ENCODE data around the gene ABCA4.

DNA sequence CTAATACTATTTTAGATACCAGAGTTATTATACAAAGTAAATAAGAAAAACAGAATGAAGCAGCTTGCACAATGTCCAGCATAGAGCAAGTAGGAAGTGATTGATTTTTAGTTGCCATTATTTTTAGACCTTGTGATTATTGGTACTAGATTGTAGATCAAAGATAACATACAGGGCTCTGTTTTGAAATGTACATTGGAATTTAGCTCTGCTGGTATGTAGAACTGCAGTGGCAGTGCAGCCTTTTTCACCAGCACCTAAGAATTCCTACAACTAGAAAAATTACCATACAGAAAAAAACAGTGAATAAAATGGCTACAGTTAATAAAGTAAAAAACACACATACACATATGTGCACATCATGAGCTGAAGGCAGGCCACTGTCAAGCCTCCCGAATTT, 32.2 kb upstream of the ABCA4 start:
- TF ChIP-seq, protein P1, sequence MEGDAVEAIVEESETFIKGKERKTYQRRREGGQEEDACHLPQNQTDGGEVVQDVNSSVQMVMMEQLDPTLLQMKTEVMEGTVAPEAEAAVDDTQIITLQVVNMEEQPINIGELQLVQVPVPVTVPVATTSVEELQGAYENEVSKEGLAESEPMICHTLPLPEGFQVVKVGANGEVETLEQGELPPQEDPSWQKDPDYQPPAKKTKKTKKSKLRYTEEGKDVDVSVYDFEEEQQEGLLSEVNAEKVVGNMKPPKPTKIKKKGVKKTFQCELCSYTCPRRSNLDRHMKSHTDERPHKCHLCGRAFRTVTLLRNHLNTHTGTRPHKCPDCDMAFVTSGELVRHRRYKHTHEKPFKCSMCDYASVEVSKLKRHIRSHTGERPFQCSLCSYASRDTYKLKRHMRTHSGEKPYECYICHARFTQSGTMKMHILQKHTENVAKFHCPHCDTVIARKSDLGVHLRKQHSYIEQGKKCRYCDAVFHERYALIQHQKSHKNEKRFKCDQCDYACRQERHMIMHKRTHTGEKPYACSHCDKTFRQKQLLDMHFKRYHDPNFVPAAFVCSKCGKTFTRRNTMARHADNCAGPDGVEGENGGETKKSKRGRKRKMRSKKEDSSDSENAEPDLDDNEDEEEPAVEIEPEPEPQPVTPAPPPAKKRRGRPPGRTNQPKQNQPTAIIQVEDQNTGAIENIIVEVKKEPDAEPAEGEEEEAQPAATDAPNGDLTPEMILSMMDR (IDR thresholded peaks at IDR 0.05): no peak
- TF ChIP-seq POLR2A (IDR thresholded peaks at IDR 0.05): no peak

All from Peyer's patch (tissue), 4 donors.